GDM1 (cell line): ENCODE data around the gene HERPUD2.
A peak's percentile ranks its signal among the peaks of the same experiment; 100 is the strongest.

Experiments used
- DNase-seq: peaks from one replicate; lab custom pipeline; 2025; lab: John Stamatoyannopoulos, UW

HERPUD2 gene

GRCh38 chr7:35694784-35695472 lies at the start of gene HERPUD2:
TSS of gene HERPUD2 (minus strand) at chr7:35695135. CDS start at chr7:35694330, 805 bp downstream.
- DNase-seq: peak; percentile 86

- DNase-seq: no peak
Measured at GRCh38 chr7:35738889-35739288, 44.0 kb upstream of the HERPUD2 start.

- no peak for DNase-seq
Measured at GRCh38 chr7:35736725-35737124, 41.8 kb upstream of the HERPUD2 start.

GRCh38 chr7:35735396-35735795 lies 40.5 kb upstream of the HERPUD2 start:
- DNase-seq: no peak

GRCh38 chr7:35734001-35734483 lies 39.1 kb upstream of the HERPUD2 start:
- no peak for DNase-seq

- no peak for DNase-seq
Measured at GRCh38 chr7:35731349-35731748, 36.4 kb upstream of the HERPUD2 start.

- no peak for DNase-seq
Measured at GRCh38 chr7:35729061-35729783, 34.3 kb upstream of the HERPUD2 start.

- DNase-seq: no peak
Measured at GRCh38 chr7:35728412-35729060, 33.6 kb upstream of the HERPUD2 start.

- DNase-seq: no peak
Measured at GRCh38 chr7:35727571-35727970, 32.6 kb upstream of the HERPUD2 start.

GRCh38 chr7:35726654-35727053 lies 31.7 kb upstream of the HERPUD2 start:
- DNase-seq: no peak

- DNase-seq: no peak
Measured at GRCh38 chr7:35725280-35725680, 30.3 kb upstream of the HERPUD2 start.

- DNase-seq: no peak
Measured at GRCh38 chr7:35723011-35723410, 28.1 kb upstream of the HERPUD2 start.

- DNase-seq: peak; percentile 2
Measured at GRCh38 chr7:35722054-35722849, 27.3 kb upstream of the HERPUD2 start.

GRCh38 chr7:35721288-35721687 lies 26.4 kb upstream of the HERPUD2 start:
- DNase-seq: no peak

- no peak for DNase-seq
Measured at GRCh38 chr7:35720849-35721248, 25.9 kb upstream of the HERPUD2 start.

- DNase-seq: no peak
Measured at GRCh38 chr7:35720032-35720431, 25.1 kb upstream of the HERPUD2 start.

- no peak for DNase-seq
Measured at GRCh38 chr7:35718047-35718446, 23.1 kb upstream of the HERPUD2 start.

GRCh38 chr7:35717516-35717915 lies 22.6 kb upstream of the HERPUD2 start:
- DNase-seq: no peak

GRCh38 chr7:35717013-35717412 lies 22.1 kb upstream of the HERPUD2 start:
- DNase-seq: no peak

- DNase-seq: no peak
Measured at GRCh38 chr7:35716038-35716803, 21.3 kb upstream of the HERPUD2 start.

GRCh38 chr7:35714862-35715261 lies 19.9 kb upstream of the HERPUD2 start:
- no peak for DNase-seq
